ENCODE measurements around the gene PPP1R9B.

PPP1R9B gene

GRCh38 chr17:50172936-50173334 is 22.5 kb upstream of the PPP1R9B start:
- DNase-seq, result no peak
- no peaks in the 10 kb centered on the region for H3K9me3 ChIP-seq (ENCODE audit: severe bottlenecking)
- H3K27me3 ChIP-seq (ENCODE audit: insufficient read depth, low read depth, severe bottlenecking), result no peaks in the 10 kb centered on the region
- no peak overlapping the region for H3K27ac ChIP-seq
- TF ChIP-seq CTCF (IDR thresholded peaks at IDR 0.05; ENCODE audit: low read depth, low read length), result no peak
- no peak overlapping the region for H3K4me3 ChIP-seq (ENCODE audit: low read depth, low read length)
- no peaks in the 10 kb centered on the region for H3K36me3 ChIP-seq

GRCh38 chr17:50172130-50172529 is 21.7 kb upstream of the PPP1R9B start:
- H3K27me3 ChIP-seq (ENCODE audit: insufficient read depth, low read depth, severe bottlenecking), result no peaks in the 10 kb centered on the region
- no peaks in the 10 kb centered on the region for H3K36me3 ChIP-seq
- no peak overlapping the region for H3K4me3 ChIP-seq (ENCODE audit: low read depth, low read length)
- no peaks in the 10 kb centered on the region for H3K9me3 ChIP-seq (ENCODE audit: severe bottlenecking)
- DNase-seq, result no peak
- no peak for TF ChIP-seq CTCF (IDR thresholded peaks at IDR 0.05; ENCODE audit: low read depth, low read length)
- no peak overlapping the region for H3K27ac ChIP-seq

GRCh38 chr17:50171371-50172071 is 21.0 kb upstream of the PPP1R9B start:
- no peak for DNase-seq
- H3K27me3 ChIP-seq (ENCODE audit: insufficient read depth, low read depth, severe bottlenecking), result no peaks in the 10 kb centered on the region
- TF ChIP-seq CTCF (IDR thresholded peaks at IDR 0.05; ENCODE audit: low read depth, low read length), result no peak
- H3K27ac ChIP-seq, result no peak overlapping the region
- no peaks in the 10 kb centered on the region for H3K36me3 ChIP-seq
- no peak overlapping the region for H3K4me3 ChIP-seq (ENCODE audit: low read depth, low read length)
- no peaks in the 10 kb centered on the region for H3K9me3 ChIP-seq (ENCODE audit: severe bottlenecking)

GRCh38 chr17:50170662-50171370 is 20.3 kb upstream of the PPP1R9B start:
- Histone ChIP-seq H3K27ac (no peak overlapping the region), H3K27me3 (ENCODE audit: insufficient read depth, low read depth, severe bottlenecking) (no peaks in the 10 kb centered on the region), H3K4me3 (ENCODE audit: low read depth, low read length) (no peak overlapping the region), H3K36me3 (no peaks in the 10 kb centered on the region), H3K9me3 (ENCODE audit: severe bottlenecking) (no peaks in the 10 kb centered on the region)
- DNase-seq, result no peak
- TF ChIP-seq CTCF (IDR thresholded peaks at IDR 0.05; ENCODE audit: low read depth, low read length), result no peak

GRCh38 chr17:50169881-50170459 is 19.5 kb upstream of the PPP1R9B start:
- TF ChIP-seq CTCF (IDR thresholded peaks at IDR 0.05; ENCODE audit: low read depth, low read length), result no peak
- no peaks in the 10 kb centered on the region for H3K9me3 ChIP-seq (ENCODE audit: severe bottlenecking)
- no peaks in the 10 kb centered on the region for H3K27me3 ChIP-seq (ENCODE audit: insufficient read depth, low read depth, severe bottlenecking)
- no peak overlapping the region for H3K4me3 ChIP-seq (ENCODE audit: low read depth, low read length)
- no peak overlapping the region for H3K27ac ChIP-seq
- no peak for DNase-seq
- H3K36me3 ChIP-seq, result no peaks in the 10 kb centered on the region

Measured in WERI-Rb-1 (cell line).